K562 treated with DMSO at 1 percent for 4 hours (cell line): ENCODE data around the gene NFKBIA. TPM values are rescaled to one million over a fixed set of nuclear protein-coding genes. Genes with fewer than 3 reads are reported as not detected.

ENCODE experiments used
- total RNA-seq: library from RNA; unstranded; fragments of 300-600 nt; gene quantifications from 2 replicates; pipeline ENCODE4 v1.2.3, GENCODE V29; 2022; ENCODE audit not compliant: insufficient read depth

NFKBIA gene
- 60.7 and 65.8 TPM in 2 replicates for total RNA-seq

GRCh38 chr14:35404449-35405303, at the start of gene NFKBIA:
Gene NFKBIA (minus strand): TSS chr14:35404749. CDS start chr14:35404644, 105 bp downstream.

Other genes starting within 250 kb of the NFKBIA start
- gene PSMA6, start 112.4 kb downstream of the NFKBIA start, total RNA-seq = 197 TPM in 2 replicates
- gene INSM2, start 129.4 kb upstream of the NFKBIA start, total RNA-seq = not detected in 2 replicates